HepG2 (cell line): ENCODE results near the gene GABRR2. TPM values are rescaled to one million over a fixed set of nuclear protein-coding genes. Genes with fewer than 3 reads are reported as not detected.

Experiments used
- HNRNPH1 ChIP-seq: fragments of 200-400 bp; formaldehyde crosslinking; optimal IDR thresholded peaks from 2 replicates; pipeline ENCODE3; 2017; ENCODE audit warnings: mild to moderate bottlenecking, low read depth, low read length
- HNRNPL ChIP-seq: fragments of 200-400 bp; formaldehyde crosslinking; IDR thresholded peaks from 2 replicates; pipeline ENCODE4 v1.6.1; 2017; ENCODE audit warnings: mild to moderate bottlenecking, low read depth, low read length
- HOXA7 ChIP-seq: sonication (generic); formaldehyde crosslinking; IDR thresholded peaks from 2 replicates; pipeline ENCODE4 v1.8.1; 2022; ENCODE audit warnings: mild to moderate bottlenecking, missing genetic modification reagents, moderate library complexity
- MYPOP ChIP-seq: sonication (generic); formaldehyde crosslinking; IDR thresholded peaks from 2 replicates; pipeline ENCODE4 v1.8.1; 2023; ENCODE audit warnings: mild to moderate bottlenecking, moderate library complexity, missing genetic modification reagents
- SAP130 ChIP-seq: IDR thresholded peaks from 2 replicates; pipeline ENCODE4 v1.6.1; 2016; ENCODE audit warnings: low read depth
- THRA ChIP-seq: sonication (generic); formaldehyde crosslinking; IDR thresholded peaks from 2 replicates; pipeline ENCODE4 v1.4.0; 2020; ENCODE audit warnings: missing genetic modification reagents, borderline replicate concordance
- ZNF318 ChIP-seq: sonication (generic); formaldehyde crosslinking; IDR thresholded peaks from 2 replicates; pipeline ENCODE4 v1.4.0; 2020; ENCODE audit warnings: mild to moderate bottlenecking, missing genetic modification reagents
- ZNF34 ChIP-seq: sonication (generic); formaldehyde crosslinking; IDR thresholded peaks from 2 replicates; pipeline ENCODE4 v1.4.0; 2020; ENCODE audit warnings: mild to moderate bottlenecking, missing genetic modification reagents, borderline replicate concordance
- ZNF383 ChIP-seq: sonication (generic); formaldehyde crosslinking; IDR thresholded peaks from 2 replicates; pipeline ENCODE4 v1.4.0; 2020; ENCODE audit warnings: missing genetic modification reagents, mild to moderate bottlenecking, borderline replicate concordance
- ZNF609 ChIP-seq: sonication (generic); formaldehyde crosslinking; IDR thresholded peaks from 2 replicates; pipeline ENCODE4 v1.4.0; 2020; ENCODE audit warnings: mild to moderate bottlenecking, missing genetic modification reagents, borderline replicate concordance
- ZNF670 ChIP-seq: sonication (generic); formaldehyde crosslinking; IDR thresholded peaks from 2 replicates; pipeline ENCODE4 v1.8.0; 2022; ENCODE audit warnings: mild to moderate bottlenecking, missing genetic modification reagents, borderline replicate concordance
- ZNF841 ChIP-seq: sonication (generic); formaldehyde crosslinking; IDR thresholded peaks from 2 replicates; pipeline ENCODE4 v1.8.1; 2023; ENCODE audit warnings: missing genetic modification reagents, borderline replicate concordance
- polyA plus RNA-seq, 8 experiments: library from polyadenylated mRNA; depleted of rRNA in 3 of 8; stranded (reverse) in 7 of 8; unstranded in 1 of 8; fragments of >200 nt; fragmentation: Illumina TruSeq in 4 of 8; extraction: Trizol in 4 of 8; gene quantifications; 2 replicates each; pipeline versions ENCODE4 v1.2.1 to v1.2.3, GENCODE V29; 2011 to 2016; ENCODE audit warnings: low read depth in 4 of 8, missing spikeins in 1 of 8, mixed read lengths in 1 of 8; ENCODE audit not compliant: insufficient read depth in 1 of 8
- total RNA-seq, 5 experiments: library from RNA; depleted of rRNA; stranded (reverse); fragments of >200 nt; fragmentation: Illumina TruSeq; extraction: Trizol; gene quantifications; 2 replicates each; pipeline ENCODE4 v1.2.3, GENCODE V29; 2016; ENCODE audit warnings: low read depth in 1 of 5

The GABRR2 gene
- total and polyA plus RNA-seq, 2 of the 13 experiments (the other 11 are each of a cell fraction or from before 2014, with no cell fraction given), result 0.13 TPM; not detected in 1

- TF ChIP-seq HNRNPH1 (no peak), THRA (CRISPR knock-in tag) (no peak), ZNF383 (CRISPR knock-in tag) (no peak), SAP130 (peak; percentile 63), ZNF841 (peak; percentile 8; the same call in 1 of the 2 replicates), ZNF318 (no peak), MYPOP (CRISPR knock-in tag) (no peak), ZNF34 (CRISPR knock-in tag) (no peak; the same call in 1 of the 2 replicates), ZNF609 (CRISPR knock-in tag) (no peak), ZNF670 (CRISPR knock-in tag) (no peak; the same call in 1 of the 2 replicates), HNRNPL (peak; percentile 84), HOXA7 (CRISPR knock-in tag) (no peak)
Measured at GRCh38 chr6:89352278-89353117, 37.4 kb upstream of the GABRR2 start, which contains the start of gene UBE2J1 (continued).
